ENCODE results near the gene ACO2.

ACO2 gene

DNA sequence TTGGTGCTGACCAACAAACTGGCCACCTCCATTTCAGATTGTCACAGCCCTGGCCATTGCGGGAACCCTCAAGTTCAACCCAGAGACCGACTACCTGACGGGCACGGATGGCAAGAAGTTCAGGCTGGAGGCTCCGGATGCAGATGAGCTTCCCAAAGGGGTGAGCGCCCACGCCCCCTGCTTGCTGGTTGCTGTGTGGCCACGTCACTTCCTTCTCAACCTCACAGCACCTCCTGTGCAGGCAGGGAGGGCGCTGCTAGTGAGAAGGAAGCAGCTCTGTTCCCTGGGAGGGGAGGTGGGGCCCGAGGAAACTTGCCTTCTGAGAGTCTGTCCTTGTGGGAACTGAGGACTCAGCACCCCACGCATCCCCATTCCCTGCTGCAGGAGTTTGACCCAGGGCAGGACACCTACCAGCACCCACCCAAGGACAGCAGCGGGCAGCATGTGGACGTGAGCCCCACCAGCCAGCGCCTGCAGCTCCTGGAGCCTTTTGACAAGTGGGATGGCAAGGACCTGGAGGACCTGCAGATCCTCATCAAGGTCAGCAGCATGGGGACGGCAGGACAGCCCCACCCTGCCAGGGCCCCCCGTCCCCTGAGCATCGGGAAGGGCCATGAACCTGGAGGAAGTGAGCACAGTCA is 56.0 kb downstream of the ACO2 start:
- DNase-seq (ENCODE audit: low spot score) = peak; percentile 50

DNA sequence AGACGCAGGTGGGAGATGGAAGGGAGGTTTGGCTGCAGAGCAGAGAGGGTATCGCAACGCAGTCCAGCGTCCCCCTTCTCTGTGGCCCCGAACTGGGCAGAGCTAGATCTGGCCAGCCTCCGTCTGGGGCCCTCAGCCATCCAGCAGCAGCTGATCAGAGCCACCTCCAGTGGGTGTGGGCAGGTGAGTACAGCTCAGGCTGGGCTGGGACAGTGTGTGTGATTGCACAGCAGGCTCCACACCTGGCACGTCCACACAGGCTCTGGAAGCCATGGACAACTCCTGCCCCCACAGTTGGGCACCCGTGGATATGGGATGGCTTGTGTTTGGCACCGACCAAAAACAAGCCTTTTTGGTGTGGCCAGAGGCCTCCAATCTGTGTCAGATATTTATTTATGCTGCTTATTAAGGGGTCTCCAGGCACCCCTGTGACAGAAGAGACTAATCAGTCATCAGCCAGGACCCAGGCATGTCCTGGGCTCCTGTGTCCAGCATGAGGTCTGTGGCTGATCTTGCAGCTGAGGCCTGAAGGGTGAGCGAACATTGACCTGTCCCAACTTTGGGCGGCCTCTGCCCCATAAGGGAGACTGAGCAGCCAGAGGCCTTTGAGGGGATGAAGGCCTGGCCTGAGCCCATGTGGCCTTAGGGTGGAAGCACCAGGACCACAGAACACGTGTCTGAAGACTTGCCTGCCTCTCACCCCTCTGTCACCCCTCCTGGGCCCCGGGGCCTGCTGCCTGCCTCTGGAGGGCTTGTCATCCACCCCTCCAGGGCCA is 56.7 kb downstream of the ACO2 start:
- no peak for DNase-seq (ENCODE audit: low spot score)

- DNase-seq (ENCODE audit: low spot score) = no peak
These were observed 57.4 kb downstream of the ACO2 start for GRCh38 chr22:41526226-41526829.

DNA sequence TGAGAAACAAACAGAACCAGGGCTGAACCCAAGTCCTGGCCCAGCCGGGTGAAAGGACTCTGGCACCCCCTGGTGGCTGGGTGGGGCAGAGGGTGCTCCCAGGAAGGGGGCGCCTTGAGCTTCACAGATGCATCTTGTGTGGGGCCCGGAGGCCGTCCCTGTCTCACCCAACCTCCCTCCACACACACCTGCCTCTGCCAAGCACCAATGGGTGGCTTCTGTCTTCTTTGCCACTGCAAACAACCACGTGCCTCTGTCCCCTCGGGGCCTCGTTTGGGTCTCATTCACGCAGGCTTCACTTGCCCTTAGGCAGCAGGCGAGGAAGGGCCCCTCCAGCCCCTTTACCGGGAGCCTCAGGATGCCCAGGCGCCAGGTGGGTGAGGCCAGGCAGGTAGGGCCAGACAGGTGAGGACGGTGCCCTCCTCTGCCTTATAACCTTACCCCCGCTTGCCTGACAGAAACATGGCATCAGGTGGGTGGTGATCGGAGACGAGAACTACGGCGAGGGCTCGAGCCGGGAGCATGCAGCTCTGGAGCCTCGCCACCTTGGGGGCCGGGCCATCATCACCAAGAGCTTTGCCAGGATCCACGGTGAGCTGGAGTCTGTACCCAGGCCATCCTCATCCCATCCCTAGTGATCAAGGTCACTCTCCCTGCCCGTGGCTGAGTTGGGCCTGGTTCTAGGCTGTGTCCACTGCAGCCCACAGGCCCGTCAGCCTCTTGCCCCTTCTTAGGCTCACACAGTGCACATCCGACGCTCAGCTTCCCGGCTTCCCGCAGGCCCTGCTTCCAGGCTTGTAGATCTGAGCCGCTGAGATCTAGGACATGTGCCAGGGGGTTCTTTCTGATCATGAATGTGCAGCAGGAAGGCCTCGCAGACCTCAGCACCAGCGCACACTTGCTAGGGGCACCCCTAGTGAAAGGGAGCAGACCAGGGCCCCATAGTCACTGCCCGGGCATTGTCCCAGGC is 58.2 kb downstream of the ACO2 start:
- peak; percentile 64 for DNase-seq (ENCODE audit: low spot score)

DNA sequence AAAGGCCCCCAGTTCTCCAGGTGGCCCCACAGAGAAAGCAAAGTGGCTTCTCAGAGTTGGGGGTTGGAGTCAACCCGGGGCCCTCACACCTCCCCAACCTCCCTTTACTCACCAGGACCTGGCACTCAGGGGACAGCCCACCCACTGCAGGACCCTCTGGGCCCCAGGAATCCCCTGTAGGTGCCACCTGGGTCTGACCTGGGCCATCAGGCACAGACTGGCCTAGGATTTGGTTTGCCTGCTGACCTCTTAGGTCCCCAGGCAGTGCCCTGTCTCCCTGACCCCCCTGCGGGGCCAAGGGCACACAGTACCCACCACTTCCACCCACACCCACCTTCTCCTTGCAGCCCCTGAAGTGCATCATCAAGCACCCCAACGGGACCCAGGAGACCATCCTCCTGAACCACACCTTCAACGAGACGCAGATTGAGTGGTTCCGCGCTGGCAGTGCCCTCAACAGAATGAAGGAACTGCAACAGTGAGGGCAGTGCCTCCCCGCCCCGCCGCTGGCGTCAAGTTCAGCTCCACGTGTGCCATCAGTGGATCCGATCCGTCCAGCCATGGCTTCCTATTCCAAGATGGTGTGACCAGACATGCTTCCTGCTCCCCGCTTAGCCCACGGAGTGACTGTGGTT is 59.3 kb downstream of the ACO2 start:
- no peak for DNase-seq (ENCODE audit: low spot score)

DNA sequence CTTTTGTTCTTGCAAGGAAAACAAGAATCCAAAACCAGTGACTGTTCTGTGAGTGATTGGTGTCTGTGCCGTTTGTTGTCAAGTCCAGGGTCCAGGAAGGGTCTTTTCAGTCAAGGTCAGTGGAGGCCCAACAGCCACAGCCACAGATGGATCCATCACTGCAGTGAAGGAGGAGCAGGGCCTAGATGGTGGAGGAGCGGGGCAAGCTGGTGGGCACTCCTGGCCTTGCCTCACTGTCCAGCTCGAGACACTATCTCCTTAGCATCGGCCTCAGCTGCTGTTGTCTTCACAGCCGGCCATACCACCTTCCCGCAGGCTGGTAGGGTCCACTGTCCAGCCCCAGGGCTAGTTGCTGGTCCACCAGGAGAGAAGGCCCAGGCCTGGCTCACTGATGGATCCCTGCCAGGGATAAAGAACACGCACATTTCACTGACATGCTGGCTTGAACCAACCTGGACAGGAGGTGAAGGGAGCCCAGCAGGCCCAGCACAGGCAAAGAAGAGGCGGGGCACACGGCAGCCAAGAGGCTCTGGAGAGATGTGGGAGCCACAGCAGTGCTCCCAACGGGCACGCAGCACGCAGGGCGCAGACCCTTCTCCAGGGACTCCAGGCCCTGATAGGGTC is 60.1 kb downstream of the ACO2 start:
- no peak for DNase-seq (ENCODE audit: low spot score)

GRCh38 chr22:41530890-41531714 is 62.2 kb downstream of the ACO2 start:
- no peak for DNase-seq (ENCODE audit: low spot score)

- DNase-seq (ENCODE audit: low spot score) = no peak
These were observed 63.0 kb downstream of the ACO2 start for GRCh38 chr22:41531715-41532477.

GRCh38 chr22:41532908-41533825 is 64.2 kb downstream of the ACO2 start:
- peak; percentile 69 for DNase-seq (ENCODE audit: low spot score)

- DNase-seq (ENCODE audit: low spot score) = no peak
These were observed 65.3 kb downstream of the ACO2 start for GRCh38 chr22:41534219-41534618.

DNA sequence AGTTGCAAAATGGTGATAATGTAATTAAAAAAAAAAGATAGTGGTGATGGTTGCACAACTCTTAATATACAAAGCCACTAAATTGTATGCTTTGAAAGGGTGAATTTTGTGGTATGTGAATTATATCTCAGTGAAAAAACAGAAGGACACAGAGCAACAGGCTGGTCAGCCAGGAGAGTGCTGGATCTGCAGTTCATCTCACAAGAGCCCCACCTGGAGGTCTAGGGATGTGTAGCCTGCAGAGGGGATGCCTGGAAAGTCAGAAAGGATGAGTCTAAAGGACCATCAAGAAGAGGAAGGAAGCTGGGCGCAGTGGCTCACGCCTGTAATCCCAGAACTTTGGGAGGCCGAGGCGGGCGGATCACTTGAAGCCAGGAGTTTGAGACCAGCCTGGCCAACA is 66.3 kb downstream of the ACO2 start:
- no peak for DNase-seq (ENCODE audit: low spot score)

GRCh38 chr22:41537203-41537602 is 68.3 kb downstream of the ACO2 start:
- no peak for DNase-seq (ENCODE audit: low spot score)

DNA sequence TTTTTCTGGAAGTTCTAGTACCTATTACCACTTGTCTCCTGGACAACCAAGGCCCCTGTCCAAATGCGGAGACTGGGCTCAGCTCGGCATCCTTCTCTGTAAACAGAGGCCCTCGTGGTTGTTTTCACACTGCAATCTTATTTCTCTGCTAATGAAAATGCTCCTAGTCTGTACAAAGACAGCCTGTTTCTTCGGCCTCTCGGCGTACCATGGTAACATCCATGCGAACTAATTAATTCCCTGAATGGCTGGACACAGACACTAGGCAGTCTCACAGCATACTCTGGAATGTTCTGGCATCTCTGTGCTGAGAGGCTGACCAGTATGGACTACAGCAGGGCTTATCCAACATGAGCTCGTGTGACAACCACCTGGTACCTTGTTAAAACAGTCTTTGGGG is 69.7 kb downstream of the ACO2 start:
- no peak for DNase-seq (ENCODE audit: low spot score)

- no peak for DNase-seq (ENCODE audit: low spot score)
These were observed 70.5 kb downstream of the ACO2 start for GRCh38 chr22:41539146-41540005.

DNA sequence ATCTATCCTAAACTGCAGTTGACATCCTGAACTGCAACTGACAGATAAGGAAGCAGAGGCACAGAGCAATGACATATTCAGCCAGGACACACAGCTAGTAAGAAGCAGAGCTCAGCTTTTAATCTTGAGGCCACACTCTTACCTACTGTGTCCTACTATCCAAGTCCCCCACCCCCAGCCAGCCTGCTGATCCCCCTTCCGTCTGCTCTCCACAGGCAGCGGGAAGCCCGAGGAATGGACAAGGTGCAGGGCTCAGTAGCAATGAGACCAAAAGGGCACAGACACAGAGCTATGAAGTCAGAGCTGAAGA is 71.0 kb downstream of the ACO2 start:
- DNase-seq (ENCODE audit: low spot score) = no peak

- no peak for DNase-seq (ENCODE audit: low spot score)
These were observed 71.4 kb downstream of the ACO2 start for GRCh38 chr22:41540365-41540764.

GRCh38 chr22:41541484-41541883 is 72.6 kb downstream of the ACO2 start:
- DNase-seq (ENCODE audit: low spot score) = no peak

- DNase-seq (ENCODE audit: low spot score) = no peak
These were observed 73.3 kb downstream of the ACO2 start for GRCh38 chr22:41542224-41542623.

All from CD4-positive, alpha-beta T cell treated with Interleukin-15 for 4 hours (primary cell).